HG02870 (cell line): ENCODE data around the gene NTF4.
"Not testable (repeated sequence)": the region's sequence is repeated elsewhere in the genome, so short reads cannot be mapped to it uniquely, and the experiment has no call there.

Experiments used
- ATAC-seq: cut with Tn5 transposase; IDR thresholded peaks from one replicate; pipeline ENCODE4 v1.9.1; 2021; ENCODE audit warnings: mild to moderate bottlenecking, moderate library complexity; ENCODE audit not compliant: unreplicated experiment

Gene NTF4

DNA sequence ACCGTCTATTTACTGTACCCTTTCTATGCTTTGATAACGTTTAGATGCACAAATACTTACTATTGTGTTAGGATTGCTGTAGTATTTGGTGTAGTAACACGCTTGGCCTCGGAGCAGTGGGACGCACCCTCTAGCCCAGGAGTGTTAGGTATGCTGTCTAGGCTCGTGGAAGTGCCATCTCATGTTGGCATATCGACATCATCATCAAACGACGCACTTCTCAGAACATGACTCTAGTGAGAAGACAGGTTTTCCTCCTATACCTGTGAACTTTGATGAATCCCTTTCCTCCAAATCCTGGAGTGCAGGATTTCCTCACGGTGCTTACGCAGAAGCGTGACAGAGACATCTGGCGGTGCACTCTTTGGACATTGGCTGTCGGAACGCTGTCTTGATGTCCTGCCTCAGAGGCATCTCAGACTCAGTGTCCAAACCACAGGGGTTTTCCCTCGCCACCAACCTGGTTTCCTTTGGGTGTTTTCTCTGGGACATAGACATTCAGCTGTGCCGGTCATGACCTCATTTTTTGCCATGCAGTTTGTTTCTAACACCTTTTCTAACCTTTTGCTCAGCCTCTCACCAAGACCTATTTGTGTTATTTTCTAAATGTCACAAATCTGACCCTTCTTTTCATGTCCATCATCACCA, 26.9 kb upstream of the NTF4 start:
- ATAC-seq = no peak

DNA sequence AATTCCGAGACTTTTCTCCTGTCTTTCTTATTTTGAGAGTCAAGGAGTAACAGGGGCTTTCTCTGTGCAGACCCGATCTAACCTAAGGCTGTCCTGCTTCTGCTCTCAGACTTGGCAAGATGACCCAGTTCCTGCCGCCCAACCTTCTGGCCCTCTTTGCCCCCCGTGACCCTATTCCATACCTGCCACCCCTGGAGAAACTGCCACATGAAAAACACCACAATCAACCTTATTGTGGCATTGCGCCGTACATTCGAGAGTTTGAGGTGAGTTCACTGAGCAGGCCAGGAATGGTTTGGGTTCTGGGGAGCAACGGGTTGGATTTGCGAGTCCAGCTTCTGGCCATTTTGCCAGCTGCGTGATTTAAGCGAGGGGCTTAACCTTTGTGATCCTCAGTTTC, 21.7 kb upstream of the NTF4 start:
- ATAC-seq = no peak

DNA sequence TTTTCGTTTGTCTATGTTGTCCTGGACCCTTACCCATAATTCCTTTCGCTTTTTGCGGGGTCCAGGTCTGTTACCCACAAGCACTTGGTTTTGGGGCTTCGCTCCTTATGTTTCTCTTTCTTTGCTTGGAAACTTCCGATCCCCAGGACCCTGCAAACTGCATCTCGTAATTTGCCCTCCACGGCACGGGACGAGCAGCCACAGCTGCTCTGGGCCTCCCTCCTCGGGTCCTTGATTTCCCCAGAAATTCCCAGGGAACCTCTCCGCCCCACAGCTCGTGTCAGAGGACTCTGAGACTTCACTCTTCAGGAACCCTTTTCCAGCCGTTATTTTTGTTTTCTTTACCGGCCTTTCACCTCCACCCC, 21.2 kb upstream of the NTF4 start:
- no peak for ATAC-seq

DNA sequence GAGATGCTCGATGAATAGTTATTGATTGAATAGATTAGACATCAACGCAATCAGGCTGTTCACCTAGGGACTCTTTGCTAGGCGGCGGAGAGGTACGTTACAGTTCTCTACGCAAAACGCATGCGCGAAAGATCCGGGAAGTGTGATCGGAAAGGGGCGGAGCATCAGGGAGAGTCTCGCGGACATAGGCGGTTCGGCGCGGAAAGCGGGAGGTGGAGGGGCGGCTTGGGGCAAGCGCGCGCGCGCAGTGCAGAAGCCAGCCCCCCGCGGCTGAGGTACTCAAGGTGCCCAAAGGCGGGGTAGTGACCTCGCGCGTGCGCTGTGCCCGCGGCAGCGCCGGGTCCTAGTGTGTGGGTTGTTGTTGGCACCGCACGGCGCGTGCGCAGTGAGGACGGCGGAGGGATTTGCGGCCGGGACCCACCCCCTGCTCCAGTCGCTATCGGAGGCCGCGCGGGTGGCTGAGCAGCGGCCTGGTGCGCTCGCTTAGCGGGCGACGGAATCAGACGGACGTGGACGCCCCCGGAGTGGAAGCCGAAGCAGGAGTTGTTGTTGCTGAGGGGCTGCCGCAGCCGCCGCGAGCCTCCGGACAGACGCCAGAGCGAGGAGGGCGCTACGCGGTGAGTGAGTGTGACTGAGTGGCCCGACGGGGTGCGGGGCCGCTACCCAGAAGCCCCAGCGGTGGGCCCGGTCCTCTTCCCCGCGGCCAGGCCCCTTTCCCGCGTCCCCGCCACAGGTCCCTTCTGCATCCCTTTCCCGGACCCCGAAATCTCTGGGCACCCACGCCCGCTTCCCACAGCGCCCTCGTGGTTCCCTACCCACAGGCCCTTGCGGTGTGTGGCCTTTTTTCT, 20.6 kb upstream of the NTF4 start, which contains the start of gene SNRNP70:
Gene SNRNP70 (plus strand): TSS at position 432 of the 848 bp plus-strand sequence. CDS start 964 bp downstream, outside the sequence.
- ATAC-seq = peak; percentile 81

DNA sequence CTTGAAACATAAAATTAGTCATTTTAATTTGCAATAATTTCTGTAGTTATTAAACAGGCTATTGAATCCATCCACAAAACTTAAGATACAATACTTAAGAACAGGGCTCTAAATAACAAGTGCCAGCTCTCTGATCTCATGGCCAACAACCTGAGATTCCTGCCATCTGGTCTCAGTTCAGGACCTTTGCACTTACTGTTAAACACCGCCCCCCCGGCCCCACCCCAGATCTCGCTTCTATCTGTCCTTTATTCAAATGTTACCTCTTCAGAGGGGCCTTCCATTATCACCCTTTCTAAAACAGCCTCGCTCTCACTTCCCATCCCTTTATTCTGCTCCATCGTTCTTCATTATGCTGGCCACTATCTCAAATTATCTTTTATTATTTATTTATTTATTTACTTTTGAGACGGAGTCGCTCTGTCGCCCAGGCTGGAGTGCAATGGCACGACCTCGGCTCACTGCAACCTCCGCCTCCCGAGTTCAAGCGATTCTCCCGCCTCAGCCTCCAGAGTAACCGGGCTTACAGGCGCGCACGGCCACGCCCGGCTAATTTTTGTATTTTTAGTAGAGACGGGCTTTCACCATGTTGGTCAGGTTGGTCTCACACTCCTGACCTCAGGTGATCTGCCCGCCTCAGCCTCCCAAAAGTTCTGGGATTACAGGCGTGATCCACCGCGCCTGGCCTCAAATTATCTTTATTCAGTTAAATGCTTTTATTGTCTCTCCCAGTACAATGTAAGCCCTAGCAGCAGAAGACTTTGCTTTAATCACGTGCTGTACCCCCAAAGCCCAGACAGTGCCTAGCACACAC, 19.8 kb upstream of the NTF4 start:
- no peak for ATAC-seq

DNA sequence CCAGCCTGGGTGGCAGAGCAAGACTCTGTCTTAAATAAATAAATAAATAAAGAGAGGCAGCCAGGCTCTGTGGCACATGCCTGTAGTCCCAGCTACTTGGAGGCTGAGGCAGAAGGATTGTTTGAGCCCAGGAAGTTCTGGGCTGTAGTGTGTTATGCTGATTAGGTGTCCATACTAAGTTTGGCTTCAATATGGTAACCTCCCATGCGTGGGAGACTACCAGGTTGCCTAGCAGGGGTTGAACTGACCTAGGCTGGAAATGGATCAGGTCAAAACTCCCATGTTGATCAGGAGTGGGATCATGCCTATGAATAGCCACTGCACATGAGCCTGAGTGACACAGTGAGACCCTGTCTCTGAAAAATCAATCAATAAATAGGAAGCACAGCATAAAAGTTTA, 16.7 kb upstream of the NTF4 start:
- ATAC-seq = no peak

DNA sequence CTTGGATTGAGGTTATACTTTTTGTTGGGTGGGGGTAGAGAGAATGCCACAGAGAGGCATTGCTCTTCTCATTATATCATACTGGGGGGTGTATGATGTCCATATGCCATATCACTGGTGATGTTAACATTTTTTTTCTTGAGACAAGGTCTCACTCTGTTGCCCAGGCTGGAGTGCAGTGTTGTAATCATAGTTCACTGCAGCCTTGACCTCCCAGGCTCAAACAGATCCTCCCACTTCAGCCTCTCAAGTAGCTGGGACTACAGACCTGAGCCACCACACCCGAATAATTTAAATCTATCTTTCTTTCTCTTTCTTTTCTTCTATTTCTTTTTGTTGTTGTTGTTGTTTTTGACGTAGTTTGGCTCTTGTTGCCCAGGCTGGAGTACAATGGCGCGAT, 15.8 kb upstream of the NTF4 start:
- no peak for ATAC-seq

DNA sequence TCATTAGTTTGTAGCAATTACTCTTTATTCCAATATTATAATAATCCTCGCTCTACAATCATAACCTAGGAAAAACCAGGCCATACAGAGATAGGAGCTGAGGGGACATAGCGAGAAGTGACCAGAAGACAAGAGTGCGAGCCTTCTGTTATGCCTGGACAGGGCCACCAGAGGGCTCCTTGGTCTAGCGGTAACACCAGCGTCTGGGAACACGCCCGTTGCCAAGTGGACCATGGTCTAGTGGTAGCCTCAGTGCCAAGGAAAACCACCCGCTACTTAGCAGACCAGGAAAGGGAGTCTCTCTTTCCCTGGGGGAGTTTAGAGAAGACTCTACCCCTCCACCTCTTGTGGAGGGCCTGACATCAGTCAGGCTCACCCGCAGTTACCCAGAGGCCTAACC, 10.3 kb upstream of the NTF4 start:
- not testable (repeated sequence) for ATAC-seq

DNA sequence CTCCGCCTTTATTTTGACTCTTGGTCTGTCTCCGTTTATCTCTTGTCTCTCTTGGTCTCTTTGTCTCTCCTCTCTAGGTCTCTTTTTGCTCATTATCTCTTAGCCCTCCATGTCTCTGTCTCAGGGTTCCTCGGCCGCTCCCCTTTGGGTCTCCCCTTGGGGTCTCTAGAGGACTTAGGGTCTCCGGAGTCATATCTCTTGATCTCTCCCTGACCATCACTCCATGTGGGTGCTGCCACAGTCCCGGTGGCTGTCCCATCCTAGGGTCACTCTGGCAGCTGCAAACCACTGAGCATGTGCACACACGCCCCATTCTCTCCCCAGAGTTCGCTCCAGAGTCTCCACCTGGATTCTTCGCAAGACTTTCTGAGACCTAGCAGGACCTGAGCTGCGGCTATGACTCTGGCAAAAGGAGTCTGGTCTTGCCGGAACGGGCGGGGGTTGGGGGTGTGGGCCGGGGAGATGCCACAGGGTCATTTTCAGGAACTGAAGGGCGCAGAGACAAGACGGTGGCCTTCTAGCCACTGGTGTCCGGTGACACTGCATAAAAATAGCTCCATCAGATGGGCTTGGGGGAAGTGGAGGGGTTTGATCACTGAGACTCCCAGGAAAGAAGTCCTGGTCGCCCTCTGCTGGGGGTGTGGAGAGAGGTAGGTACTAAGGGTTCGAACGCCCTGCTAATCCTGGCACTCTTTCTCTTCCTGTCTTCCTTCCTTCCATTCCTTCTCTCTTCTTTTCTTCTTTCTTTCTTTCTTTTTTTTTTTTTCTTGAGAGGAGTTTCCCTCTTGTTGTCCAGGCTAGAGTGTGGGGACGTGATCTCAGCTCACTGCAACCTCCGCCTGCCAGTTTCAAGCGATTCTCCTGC, 9.1 kb upstream of the NTF4 start:
- no peak for ATAC-seq

DNA sequence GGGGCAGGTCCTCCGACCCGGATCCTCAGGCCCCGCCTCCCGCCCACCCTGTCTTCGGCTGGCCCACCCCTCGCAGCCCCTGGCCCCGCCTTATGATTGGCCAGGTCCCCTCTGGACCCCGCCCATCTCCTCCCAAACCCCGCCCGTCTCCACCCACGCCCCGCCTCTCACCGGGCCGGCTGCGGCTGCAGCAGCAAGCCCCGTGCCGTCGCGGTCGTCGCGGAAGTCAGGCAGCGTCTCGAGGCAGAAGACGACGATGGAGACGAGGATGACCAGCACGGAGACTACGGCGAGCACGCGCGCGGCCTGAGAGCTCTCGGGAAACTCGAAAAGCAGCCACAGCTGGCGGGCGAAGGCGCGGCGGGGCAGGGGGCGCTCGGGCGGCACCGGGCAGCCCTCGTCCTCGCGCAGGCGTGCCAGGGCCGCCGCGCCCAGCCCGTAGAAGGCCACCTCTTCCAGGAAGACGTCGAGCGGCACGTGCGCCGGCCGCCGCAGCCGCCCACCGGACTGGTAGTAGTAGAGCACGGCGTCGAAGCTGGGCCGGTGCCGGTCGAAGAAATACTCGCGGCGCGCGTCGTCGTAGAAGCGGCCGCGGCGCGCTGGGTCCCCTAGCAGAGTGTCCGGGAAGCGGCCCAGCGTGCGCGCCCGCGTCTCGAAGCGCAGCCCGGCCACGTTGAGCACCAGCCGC, 7.4 kb upstream of the NTF4 start:
- no peak for ATAC-seq

DNA sequence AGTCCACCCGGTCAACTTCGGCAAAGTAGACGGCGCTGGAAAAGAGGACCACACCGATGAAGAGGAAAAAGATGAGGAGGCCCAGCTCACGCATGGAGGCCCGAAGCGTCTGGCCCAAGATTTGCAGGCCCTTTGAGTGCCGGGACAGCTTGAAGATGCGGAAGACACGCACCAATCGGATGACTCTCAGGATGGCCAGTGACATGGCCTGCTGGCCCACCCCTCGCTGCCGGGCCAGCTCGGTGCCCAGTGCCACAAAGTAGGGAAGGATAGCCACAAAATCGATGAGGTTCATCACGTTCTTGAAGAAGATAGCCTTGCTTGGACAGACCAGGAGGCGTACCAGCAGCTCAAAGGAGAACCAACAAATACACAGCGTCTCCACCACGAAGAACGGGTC, 5.8 kb upstream of the NTF4 start:
- ATAC-seq = no peak

DNA sequence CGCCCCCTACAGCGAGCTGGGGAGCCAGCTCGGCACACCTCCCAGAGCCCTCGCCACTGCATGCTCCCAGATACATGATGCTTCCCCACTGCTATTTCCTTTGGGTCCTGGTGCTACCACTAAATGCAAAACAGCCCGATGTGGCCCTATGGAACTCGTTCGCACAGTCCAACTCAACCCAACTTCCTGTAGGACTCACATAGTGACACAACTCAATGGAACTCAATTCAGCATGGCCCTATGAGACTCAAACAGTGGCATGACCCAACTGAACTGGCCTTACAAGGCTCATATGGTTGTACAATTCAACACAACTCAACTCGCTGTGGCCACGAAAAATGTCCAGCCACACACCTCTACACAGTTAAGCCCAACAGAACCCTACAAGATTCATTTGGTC, 4.4 kb upstream of the NTF4 start:
- ATAC-seq = no peak

DNA sequence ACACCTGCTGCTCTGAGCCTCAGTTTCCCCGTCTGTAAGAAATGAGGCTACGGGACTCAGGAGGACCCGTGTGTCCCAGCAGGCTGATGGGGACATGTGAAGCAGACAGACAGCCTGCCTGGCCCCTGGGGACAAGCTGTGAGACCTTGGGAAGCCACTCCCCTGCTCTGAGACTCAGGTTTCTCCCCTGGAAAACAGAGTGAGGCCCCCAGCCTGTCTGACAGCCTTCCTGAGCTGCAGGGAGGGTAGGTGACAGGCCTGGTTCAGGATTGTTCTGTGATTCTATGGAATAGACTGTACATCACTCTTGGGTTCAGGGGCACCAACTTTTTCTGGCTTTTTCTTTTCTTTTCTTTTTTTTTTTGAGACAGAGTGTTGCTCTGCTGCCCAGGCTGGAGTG, 2.9 kb upstream of the NTF4 start:
- ATAC-seq = no peak

DNA sequence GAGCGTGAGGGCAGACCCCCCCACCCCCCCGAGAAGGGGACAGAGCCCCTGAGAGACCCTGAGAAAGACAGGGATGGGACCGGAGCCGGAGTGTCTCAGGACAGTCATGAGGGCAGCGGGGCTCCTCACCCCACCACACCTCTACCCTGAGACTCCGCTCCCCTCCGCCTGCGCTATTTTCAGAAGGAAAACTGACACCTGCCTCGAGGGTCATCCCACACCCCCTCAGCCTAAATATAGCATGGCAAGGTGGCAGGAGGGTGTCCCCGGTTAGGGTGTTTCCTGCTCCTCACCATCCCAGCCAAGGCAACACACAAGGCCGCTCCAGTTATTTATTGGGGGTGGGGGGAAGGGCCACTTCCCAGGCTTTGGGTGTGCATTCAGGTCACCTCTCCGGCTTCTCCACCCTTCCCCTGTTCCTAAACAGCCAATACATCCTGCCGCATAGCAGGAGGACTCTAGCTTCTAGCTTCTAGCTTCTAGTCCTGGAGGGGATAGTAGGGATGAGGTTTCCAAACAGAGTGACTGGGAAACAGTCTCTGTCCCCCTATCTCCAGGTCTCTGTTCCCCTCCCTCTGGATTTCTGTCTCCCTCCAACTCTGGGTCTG, 1.4 kb upstream of the NTF4 start:
- no peak for ATAC-seq

DNA sequence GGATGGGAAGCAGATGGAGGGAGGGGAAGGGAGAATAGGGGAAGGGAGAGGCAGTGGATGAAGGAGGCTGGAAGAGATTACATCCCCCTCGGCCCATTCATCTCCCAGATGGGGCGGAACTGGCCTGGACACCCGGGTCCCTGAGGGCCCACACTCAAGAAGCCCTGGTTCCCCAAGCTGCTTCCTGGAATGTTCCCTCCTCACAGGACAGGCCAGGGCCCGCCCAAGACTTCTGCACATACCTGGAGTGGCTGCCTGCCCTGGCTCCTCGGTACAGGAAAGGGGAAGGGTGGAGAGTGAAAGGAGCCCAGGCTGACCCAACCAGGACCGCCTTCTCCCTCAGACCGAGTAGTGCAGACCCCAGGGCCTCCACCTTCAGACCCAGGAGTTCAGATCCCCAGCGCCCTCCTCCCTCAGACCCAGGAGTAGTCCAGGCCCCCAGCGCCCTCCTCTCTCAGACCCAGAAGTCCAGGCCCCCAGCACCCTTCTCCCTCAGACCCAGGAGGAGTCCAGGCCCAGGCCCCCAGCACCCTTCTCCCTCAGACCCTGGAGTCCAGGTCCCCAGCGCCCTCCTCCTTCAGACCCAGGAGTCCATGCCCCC, 489 bp downstream of the NTF4 start:
- ATAC-seq = no peak

DNA sequence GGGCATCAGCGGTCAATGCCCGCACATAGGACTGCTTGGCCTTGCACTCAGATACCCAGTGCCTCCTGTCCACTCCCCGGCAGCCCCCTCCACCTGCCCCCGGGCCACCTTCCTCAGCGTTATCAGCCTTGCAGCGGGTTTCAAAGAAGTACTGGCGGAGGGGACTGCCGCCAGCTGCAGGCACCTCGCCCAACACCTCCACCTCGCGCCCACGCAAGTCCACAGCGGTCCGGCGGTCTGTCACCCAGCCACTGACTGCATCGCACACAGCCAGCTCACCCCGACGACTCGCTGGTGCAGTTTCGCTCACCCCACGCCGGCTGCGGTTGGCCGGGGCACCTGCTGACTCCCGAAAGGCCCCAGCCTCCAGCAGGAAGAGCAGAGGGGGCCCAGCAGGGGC, 3.2 kb downstream of the NTF4 start:
- ATAC-seq = no peak

DNA sequence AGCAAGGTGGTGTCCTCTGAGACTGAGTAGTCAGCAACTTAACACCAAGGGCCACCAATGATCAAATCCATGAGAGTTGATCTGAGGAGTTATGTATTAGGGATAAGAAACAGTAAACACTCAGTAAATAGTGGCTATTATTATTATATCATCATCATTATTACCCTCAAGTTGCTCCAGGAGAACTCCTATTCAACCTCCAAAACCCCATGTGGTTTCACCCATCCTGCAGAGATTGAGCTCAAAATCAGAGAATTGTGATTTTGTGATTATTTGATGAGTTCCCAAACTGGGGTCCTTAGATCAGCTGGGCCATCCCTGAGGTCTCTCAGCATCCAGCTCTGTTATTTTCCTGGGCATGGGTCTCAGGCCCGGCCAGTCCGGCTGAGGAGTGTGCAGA, 3.6 kb downstream of the NTF4 start:
- ATAC-seq = no peak

DNA sequence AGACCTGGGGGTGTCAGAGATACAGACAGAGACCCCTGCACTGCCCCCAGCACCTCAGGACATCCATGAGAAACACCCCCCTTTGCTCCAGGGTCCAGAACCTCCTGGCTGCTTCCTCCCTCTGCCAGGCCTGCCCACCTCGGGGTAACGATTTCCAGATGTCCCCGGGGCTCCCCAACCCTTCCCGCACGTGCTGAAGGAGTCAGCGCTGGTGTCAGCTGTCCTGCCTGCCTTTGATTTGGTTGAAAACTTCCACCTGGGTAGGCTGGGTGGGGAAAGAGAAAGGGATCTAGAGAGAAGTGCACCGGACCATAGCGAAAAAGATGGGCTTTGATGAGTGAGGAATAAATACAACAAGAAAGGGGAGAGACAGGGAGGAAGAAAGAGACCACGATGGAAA, 5.6 kb downstream of the NTF4 start:
- ATAC-seq = no peak

DNA sequence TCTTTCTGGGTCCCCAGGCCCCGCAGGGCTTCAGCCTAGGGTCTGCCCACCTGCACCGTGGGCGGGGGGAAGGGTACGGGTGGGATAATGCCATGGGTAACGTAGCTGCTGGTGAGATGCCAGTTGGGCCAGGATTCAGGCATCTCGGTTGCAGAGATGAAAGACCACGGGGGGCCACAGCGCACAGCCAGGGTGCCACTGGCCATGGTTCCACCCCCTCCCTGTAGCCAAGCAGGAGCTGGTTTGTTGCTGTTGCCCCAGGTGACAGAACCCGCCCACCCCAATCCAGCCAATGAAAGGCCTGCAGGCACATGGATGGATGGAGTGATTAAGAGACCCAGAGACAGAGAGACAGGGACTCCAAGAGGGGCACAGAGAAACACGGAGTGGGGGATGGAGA, 6.1 kb downstream of the NTF4 start:
- ATAC-seq = no peak
